Measurements from ENCODE around the gene MAML2.

- no peak for TF ChIP-seq POLR2A (IDR thresholded peaks at IDR 0.05)
- TF ChIP-seq CTCF (IDR thresholded peaks at IDR 0.05) = no peak
Measured at GRCh38 chr11:95933594-95933993, 409.4 kb downstream of the MAML2 start.
